BE2C (cell line): Measurements from ENCODE around the gene RAD23A.
A peak's percentile ranks its signal among the peaks of the same experiment; 100 is the strongest.

ENCODE experiments used
- DNase-seq: peaks from one replicate; pipeline ENCODE4 v3.0.0-alpha.2; 2020
- H3K27me3 ChIP-seq: fragments of 250-450 bp; sonication (Bioruptor Pico); 2 replicates; pipeline ENCODE4 v1.5.1; 2020; ENCODE audit warnings: mild to moderate bottlenecking
- H3K36me3 ChIP-seq: fragments of 250-450 bp; sonication (Bioruptor Pico); 2 replicates; pipeline ENCODE4 v1.5.1; 2020; ENCODE audit warnings: mild to moderate bottlenecking
- H3K4me1 ChIP-seq: fragments of 250-450 bp; sonication (Bioruptor Pico); 2 replicates; pipeline ENCODE4 v1.5.1; 2020
- H3K4me3 ChIP-seq: 2 replicates; pipeline ENCODE4 v1.5.1; 2011; ENCODE audit warnings: low read depth, low read length
- H3K9me3 ChIP-seq: fragments of 250-450 bp; sonication (Bioruptor Pico); 2 replicates; pipeline ENCODE4 v1.5.1; 2020
- TF ChIP-seq, protein P1 (sequence below): IDR thresholded peaks from 2 replicates; pipeline ENCODE4 v1.5.1; 2012; ENCODE audit warnings: mild to moderate bottlenecking, low read depth, low read length

The RAD23A gene

DNA sequence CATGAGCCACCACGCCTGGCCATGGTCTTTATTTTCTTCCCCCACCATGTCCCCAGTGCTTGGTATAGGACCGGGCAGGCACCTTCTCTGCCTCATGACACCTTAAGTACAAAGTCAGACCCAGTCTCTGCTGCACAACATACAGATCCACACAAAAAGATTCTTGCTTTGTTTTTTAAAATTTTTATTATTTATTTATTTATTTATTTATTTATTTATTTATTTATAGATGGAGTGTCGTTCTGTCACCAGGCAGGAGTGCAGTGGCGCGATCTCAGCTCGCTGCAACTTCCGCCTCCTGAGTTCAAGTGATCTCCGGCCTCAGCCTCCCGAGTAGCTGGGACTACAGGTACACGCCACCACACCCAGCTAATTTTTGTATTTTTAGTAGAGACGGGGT is 47.1 kb downstream of the RAD23A start:
- Histone ChIP-seq H3K36me3 (no peaks in the 10 kb centered on the region), H3K9me3 (no peaks in the 10 kb centered on the region), H3K27me3 (no peaks in the 10 kb centered on the region), H3K4me1 (no peaks in the 10 kb centered on the region), H3K4me3 (no peak overlapping the region)
- DNase-seq = no peak
- TF ChIP-seq, protein P1, sequence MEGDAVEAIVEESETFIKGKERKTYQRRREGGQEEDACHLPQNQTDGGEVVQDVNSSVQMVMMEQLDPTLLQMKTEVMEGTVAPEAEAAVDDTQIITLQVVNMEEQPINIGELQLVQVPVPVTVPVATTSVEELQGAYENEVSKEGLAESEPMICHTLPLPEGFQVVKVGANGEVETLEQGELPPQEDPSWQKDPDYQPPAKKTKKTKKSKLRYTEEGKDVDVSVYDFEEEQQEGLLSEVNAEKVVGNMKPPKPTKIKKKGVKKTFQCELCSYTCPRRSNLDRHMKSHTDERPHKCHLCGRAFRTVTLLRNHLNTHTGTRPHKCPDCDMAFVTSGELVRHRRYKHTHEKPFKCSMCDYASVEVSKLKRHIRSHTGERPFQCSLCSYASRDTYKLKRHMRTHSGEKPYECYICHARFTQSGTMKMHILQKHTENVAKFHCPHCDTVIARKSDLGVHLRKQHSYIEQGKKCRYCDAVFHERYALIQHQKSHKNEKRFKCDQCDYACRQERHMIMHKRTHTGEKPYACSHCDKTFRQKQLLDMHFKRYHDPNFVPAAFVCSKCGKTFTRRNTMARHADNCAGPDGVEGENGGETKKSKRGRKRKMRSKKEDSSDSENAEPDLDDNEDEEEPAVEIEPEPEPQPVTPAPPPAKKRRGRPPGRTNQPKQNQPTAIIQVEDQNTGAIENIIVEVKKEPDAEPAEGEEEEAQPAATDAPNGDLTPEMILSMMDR = no peak

DNA sequence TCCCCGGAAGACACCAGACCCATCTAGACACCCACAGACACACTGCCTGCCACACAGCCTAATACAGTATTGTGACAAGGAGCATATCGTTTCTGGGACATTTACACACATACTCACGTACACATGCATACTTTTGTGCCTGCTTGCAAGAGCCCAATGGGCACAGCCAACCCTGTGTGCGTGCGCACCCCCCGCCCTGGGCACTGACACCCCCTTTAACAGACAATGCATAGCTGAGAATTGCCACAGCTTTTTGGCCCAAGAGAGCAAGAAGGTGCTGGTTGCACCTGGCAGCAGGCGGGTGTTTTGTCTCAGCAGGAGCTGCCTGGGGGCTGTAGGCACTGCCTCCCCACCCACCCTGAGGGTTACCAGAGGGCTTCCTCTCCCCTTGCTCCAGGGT is 47.9 kb downstream of the RAD23A start:
- DNase-seq = no peak
- no peaks in the 10 kb centered on the region for H3K36me3 ChIP-seq
- TF ChIP-seq, protein P1 = no peak
- H3K9me3 ChIP-seq = no peaks in the 10 kb centered on the region
- H3K4me3 ChIP-seq = no peak overlapping the region
- no peaks in the 10 kb centered on the region for H3K4me1 ChIP-seq
- no peaks in the 10 kb centered on the region for H3K27me3 ChIP-seq

DNA sequence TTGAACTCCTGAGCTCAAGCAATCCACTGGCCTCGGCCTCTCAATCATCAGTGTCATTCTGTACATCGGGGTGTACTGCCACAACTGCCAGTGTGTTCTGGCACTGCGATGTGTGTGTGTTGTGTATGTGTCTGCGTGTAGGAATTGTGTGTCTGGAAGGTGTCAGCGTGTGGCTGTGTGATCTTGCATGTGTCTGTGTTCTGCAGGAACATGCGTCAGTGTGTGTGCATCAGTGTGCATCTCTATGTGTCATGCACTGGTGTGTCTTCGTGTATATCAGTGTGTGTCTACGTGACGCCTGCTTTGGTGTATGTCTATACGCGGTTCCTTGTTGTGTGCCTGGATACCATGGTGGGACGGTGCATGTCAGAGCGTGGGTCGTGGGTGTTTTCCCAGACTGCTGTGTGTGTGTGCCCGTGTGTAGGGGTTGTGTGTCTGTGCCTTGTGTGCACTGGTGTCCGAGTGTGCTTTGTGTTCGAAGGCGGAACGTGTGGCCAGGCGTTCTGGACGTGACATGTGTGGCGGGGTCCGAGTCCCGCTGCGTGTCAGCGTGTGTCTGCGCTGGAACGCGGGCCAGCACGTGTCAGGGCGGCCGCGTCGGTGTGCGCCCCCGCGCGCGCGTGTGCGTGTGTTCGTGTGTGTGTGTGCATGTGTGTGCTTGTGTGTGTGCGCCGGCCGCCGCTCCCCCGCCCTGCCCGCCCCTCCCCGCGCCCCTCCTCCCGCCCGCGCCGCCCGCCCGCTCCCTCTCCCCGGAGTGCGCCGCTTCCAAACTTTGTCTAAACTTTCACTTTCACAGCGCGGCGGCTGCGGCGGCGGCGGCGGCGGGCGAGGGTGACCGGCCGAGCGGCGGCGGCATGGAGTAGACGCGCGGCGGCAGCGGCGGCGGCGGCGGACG is 49.3 kb downstream of the RAD23A start, which contains the start of gene NFIX:
TSS of gene NFIX (plus strand) at position 775 of the 895 bp plus-strand sequence. CDS start 363 bp downstream, outside the sequence.
- Histone ChIP-seq H3K4me1 (no peaks in the 10 kb centered on the region), H3K4me3 (peak within 1 kb of the TSS; percentile 70), H3K36me3 (no peaks in the 10 kb centered on the region), H3K9me3 (no peaks in the 10 kb centered on the region), H3K27me3 (no peaks in the 10 kb centered on the region)
- TF ChIP-seq, protein P1 = no peak
- DNase-seq = peak; percentile 65

DNA sequence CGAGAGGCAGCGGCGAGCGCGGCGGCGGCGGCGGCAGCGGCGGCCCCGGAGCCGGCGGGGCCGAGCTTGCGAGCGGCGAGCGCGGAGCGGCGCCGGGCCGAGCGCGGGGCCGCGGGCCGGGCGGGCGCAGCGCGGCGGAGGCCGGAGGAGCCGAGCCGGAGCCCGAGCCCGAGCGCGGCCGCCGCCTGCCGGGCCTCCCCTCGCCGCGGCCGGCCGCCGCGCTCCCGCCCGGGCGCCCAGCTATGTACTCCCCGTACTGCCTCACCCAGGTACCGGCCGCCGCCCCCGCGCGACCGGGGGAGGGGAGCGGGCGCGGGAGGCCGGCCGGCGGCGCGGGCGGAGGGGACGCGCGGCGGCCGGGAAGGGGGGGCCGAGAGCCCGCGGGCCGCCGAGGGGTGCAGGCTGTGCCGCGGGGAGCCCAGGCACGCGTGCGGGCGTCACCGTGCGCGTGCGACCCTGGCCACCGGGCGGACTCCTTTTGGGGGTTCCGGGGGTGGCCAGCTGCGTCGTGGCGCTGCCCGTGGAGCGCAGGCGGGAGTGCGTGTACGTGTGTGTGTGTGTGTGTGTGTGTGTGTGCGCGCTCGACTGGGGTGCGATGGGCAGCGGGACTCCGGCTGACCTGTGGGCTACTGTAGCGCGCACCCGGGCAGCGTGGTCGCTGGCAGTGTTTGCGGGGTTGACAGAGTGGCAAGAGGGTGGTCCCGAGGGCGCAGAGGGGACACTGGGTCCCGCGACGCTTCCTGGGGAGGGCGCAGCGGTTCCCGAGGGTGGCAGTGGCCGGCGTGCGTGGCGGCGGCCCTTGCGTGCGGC is 50.1 kb downstream of the RAD23A start:
- Histone ChIP-seq H3K27me3 (no peaks in the 10 kb centered on the region), H3K36me3 (no peaks in the 10 kb centered on the region), H3K9me3 (no peaks in the 10 kb centered on the region), H3K4me3 (peak overlapping the region; percentile 56), H3K4me1 (no peaks in the 10 kb centered on the region)
- no peak for DNase-seq
- TF ChIP-seq, protein P1 = no peak

DNA sequence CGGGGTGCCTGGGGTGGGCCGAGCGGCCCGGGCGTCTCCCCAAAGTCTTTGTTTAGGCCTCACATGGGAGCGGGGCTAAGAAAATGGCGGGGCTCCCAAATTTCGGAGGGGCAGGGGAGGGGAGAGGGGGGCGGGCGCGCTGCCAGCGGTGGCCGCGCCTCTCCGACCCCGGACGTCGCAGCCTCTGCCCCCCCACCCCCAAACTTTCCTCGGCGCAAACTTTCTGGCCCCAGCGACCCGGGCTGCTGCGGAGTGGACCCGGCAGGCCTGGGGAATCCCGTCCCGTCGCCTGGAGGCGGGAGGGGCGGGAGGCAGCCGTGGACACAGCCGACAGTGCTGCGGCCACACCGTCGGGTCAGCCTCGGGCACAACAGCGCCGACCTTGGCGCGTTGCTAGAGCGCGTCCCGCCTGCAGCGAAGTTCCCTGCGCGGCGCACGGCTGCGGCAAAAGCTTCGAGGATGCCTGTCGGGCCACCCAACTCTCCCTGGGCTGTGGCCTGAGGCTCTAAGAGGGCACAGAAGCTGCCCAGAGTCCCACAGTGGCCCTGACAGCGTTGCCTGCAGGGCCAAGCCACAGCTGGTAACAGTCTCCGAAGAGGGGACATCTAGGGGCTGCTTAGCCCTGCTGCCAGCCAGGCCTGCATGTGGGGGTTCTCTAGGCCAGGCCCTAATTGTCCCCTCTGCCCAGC is 50.9 kb downstream of the RAD23A start:
- DNase-seq = no peak
- TF ChIP-seq, protein P1 = no peak
- Histone ChIP-seq H3K36me3 (no peaks in the 10 kb centered on the region), H3K27me3 (no peaks in the 10 kb centered on the region), H3K9me3 (no peaks in the 10 kb centered on the region), H3K4me3 (no peak overlapping the region; the same call in 1 of the 2 replicates), H3K4me1 (no peaks in the 10 kb centered on the region)
